Measurements from ENCODE around the gene TPCN2.

Gene TPCN2

GRCh38 chr11:69155302-69156234 is 106.8 kb downstream of the TPCN2 start, which contains the start of gene SMIM38:
Gene SMIM38 (plus strand): TSS chr11:69155935. CDS start chr11:69157847, 1,912 bp downstream.
- no peak for DNase-seq

GRCh38 chr11:69156235-69156639 is 107.5 kb downstream of the TPCN2 start:
- DNase-seq, result no peak

DNA sequence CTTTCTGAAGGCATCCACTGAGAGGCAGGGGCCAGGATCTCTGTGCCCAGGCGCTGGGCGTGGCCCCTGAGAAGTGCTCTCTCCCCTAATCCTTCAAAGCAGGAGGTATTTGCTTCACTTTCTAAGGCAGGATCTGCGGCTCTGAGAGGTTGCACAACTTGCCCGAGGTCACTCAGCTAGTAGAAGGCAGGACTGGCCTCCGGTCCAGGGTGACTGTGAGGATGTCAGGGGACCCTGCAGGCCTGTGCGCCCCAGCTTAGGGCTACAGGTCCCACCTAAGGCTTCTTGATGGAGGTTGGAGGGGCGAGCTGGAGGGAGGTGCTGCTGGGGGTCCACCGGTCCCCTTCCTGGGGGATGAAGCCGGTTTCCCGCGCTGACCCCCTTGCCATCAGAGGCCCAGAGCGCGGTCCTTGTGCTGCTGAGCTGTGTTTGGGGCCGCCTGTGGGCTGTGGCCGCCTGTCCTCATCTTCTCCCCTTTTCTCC is 108.0 kb downstream of the TPCN2 start:
- no peak for DNase-seq

DNA sequence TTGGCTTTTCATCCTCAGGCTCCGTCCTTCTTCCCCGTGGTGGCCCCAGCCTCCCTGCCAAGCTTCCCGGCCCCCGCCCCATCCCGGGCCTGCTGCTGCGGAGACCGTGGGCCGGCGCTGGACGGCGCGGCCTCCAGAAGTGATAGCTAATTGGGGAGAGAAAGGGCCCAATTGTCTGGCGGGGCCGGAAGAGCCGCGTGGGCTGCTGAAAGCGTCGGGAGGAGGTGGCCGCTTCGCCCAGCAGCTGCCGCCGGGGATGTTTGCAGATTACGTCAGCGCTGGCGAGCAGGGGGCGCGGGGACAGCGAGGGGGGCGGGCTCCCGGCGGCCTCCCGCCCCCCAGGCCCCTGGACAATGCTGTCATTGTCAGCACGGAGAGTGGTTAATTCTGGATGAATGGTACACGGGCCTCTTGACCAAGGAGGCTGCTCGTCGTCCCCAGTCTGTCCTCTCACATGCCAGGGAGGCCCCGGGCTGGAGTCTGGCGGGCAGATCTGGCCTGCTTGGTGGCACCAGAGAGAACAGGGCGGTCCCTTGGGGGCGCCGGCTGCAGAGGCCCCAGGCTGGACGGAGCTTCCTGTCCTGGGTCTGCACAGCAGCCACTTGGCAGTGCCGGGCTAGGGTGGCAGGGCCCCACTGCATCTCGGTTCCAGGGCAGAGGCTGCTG is 108.6 kb downstream of the TPCN2 start:
- peak; percentile 63 for DNase-seq

DNA sequence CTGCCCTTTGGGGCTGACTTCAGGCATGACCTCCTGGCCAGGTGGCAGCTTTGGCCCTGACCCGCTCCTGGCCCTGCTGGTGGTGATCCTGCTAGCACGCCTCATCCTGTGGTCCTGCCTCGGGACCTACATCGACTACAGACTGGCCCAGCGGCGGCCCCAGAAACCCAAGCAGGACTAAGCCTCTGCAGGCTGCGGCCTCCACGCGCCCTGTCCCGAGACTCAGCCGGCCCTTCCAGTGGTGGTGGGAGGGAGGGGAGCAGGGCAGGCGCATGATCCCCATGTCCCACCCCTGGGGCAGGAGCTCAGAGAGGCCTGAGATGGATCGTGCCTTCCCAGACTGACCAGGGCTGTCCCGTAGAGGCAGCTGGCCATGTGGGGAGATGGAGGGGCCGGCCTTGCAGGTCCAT is 109.1 kb downstream of the TPCN2 start:
- DNase-seq, result no peak

DNA sequence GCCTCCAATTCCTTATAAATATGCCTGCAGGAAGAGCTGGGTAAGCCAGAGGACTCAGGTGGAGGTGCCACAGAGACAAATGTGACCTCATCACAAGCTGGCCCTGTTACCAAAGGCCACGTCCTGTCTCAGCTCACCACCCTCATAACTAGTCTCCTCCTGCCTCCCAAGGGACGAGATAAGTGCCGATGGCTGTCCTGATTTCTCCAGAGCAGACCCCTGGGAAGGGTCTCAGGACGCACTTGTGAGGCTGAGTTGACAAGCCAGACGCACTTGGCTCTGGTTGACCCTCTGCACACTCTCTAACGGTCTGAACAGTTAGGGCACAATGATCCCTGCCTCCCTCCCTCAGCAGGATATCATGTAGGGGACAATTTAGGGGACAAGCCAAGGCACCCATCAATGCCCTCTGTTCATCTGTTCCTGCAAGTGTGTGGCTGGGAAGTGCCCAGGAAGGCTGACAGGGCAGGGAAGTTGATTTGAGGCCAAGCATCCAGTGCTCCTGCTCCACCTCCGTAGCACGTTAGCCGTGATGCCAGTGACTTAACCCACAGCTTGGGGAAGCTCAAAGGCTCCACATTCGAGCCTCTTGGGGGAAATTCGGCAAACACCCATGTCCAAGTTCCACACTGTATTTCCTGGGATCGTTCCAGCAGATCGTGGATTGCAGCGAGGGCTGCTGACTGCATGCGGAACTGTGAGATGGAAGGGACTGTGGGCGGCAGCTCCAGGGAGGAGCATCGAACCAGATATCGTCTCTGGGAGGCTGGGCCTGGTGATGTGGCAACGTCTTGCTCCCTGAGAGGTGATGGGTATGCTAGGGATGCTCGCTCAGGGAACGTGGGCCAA is 109.8 kb downstream of the TPCN2 start:
- DNase-seq, result no peak

GRCh38 chr11:69159150-69159852 is 110.6 kb downstream of the TPCN2 start:
- DNase-seq, result no peak

- no peak for DNase-seq
Observed at GRCh38 chr11:69160296-69161116, 111.8 kb downstream of the TPCN2 start.

- no peak for DNase-seq
Observed at GRCh38 chr11:69161117-69161407, 112.3 kb downstream of the TPCN2 start.

GRCh38 chr11:69162505-69162904 is 113.8 kb downstream of the TPCN2 start:
- no peak for DNase-seq

GRCh38 chr11:69163842-69164241 is 115.1 kb downstream of the TPCN2 start:
- DNase-seq, result no peak

DNA sequence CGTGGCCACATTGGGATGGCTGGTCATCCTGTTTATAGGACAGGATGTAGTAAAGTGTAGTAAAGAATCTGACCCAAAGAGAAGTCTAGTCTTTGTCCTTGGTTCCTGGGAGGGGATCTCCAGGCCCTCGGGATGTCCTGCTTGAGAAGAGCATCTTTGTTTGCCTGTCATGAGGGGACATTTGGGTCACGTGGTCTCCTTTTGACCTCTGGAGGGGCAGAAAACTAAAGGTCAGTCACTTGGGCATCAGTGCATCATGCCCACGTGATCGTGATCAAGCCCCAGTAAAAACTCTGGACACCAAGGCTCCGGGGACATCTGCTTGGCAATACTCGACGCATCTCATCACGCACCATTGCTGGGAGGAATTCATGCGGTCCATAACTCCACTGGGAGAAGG is 116.1 kb downstream of the TPCN2 start:
- no peak for DNase-seq

DNA sequence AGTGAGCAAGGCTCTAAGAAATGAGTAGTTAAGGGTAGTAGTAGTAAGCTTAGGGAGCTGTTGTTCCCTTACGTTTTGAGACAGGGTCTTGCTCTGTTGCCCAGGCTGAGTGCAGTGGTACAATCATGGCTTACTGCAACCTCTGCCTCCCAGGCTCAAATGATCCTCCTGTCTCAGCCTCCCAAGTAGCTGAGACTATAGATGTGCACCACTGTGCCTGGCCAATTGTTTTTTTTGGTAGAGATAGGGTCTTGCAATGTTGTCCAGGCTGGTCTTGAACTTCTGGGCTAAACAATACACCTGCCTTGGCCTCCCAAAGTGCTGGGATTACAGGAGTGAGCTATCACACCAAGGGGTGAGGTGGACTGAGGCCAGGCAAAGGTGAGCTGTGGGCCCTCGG is 117.0 kb downstream of the TPCN2 start:
- no peak for DNase-seq

DNA sequence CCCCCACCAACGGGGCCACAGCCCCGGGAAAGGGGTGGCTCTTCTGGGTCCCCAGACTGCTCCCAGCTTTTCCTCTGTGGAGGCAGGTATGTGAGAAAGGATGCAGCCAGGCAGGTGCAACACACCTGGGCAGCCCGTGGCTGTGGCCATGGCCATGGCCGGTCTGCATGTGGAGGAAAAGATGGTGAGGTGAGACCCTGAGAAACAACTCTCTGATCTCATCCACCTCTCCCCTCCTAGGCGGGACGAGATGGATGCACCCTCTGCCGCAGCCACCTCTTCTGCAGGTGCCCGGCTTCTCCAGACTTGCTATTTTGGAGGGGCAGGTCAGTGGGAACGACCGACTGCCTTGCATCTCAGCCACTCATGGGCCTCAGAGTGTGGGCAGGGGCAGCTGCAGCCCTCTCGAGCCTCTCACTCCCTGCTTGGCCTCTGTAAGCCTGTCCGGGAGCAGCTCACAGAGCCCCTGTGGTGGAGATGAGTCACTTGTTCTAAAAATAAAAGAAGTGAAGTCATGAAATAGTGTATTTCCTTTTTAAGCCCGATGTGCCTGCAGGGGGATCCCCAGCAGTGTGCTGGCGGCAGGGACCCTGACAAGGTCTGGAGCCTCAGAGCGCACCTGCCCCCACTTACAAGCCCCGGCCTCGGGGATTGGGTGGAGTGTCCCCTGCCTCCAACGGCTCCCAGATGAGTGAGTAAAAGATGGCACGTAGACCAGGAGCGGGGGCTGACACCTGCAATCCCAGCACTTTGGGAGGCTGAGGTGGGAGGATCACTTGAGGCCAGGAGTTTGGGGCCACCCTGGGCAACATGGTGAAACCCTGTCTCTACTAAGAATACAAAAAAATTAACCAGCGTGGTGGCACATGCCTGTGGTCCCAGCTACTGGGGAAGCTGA is 117.7 kb downstream of the TPCN2 start:
- DNase-seq, result peak; percentile 87

- DNase-seq, result no peak
Observed at GRCh38 chr11:69167130-69167915, 118.6 kb downstream of the TPCN2 start.

DNA sequence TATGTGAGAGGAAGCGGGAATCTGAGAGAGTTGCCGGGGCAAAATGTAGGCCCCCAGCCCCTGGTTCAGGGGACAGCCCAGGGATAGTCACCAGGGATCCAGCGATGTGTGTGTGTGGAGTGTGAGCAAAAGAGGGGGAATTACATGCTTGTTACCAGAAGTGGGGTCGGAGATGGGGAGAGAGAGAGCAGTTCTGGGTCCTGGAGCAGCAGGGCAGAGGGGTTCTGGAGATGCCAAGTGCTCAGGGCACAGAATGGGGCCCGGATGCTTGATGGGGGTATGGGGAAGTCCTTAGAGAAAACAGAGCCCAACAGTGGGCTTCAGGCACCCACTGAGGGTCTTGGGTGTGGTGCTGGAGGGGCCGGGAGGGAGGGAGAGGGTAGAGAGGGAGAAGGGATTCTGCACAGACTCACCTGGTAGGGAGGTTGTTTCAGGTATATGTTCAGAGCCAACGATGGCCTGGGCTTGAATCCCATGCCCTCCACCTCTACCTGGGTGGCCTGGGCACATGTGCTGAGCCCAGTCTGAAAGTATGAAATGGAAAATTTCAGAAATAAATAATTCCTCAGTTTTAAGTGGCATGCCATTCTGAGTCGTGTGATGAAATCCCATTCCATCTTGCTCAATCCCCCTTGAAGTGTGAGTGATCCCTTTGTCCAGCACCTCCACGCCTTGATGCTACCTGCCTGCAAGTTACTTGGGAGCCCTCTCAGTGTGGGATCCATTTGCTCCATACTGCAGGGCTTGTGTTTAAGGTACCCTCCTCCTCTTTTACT is 119.4 kb downstream of the TPCN2 start:
- peak; percentile 29 for DNase-seq

DNA sequence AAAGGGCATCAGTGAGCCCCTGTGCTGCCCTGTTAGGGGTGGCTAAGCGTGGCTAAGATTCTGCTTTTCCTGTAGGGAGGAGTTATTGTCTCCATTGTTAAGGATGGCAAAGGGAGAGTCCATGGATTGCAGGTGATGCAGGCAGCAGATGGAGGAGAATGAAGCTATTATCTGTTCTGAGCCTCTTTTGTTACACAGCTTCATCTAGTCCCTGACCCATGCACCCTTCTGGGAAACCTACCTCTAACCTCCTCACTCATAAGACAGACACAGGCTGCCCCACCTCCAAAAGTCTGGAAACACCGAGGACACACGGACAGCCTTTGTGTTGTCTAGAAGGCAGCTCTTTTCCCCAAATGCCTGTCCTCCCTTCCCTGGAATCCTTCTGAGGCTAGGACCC is 120.7 kb downstream of the TPCN2 start:
- DNase-seq, result no peak

DNA sequence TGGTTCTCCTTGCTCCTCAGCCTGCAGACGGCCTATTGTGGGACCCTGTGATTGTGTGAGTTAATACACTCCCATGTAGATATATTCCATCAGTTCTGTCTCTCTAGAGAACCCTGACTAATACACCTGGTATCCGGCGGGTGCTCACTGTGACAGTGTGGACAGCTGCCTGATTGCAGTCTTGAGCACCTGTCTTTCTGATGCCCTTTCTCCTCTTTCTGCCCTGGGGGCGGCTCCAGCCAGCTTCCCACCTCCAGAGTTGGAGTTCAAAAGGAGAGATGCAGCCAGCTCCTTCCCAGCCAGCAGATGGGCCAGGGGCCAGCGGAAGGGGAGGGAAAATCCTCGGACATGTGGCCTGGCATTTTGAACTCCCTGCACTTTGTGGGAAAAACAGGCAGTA is 122.0 kb downstream of the TPCN2 start:
- no peak for DNase-seq

All from fibroblast of upper back skin (primary cell).